Esophagus muscularis mucosa (tissue), 4 donors: ENCODE measurements around the gene WWTR1. TPM values are rescaled to one million over a fixed set of nuclear protein-coding genes. Genes with fewer than 3 reads are reported as not detected.

ENCODE experiments used
- DNase-seq: peaks from one replicate; pipeline ENCODE4 v3.0.0-alpha.2; 2017; ENCODE audit errors: extremely low spot score
- H3K27ac ChIP-seq, 4 donors: fragments of 200-600 bp; sonication (generic); replicated peaks in 1 of 4; 1 replicate in 3 of 4; 2 replicates in 1 of 4; pipeline ENCODE4 v1.5.1; 2016 to 2019; ENCODE audit warnings: mild to moderate bottlenecking in 1 of 4
- H3K27me3 ChIP-seq, 4 donors: fragments of 200-600 bp; sonication (generic); one replicate each; pipeline versions ENCODE4 v1.5.1 to v1.6.0; 2016 to 2019
- H3K36me3 ChIP-seq, 4 donors: fragments of 200-600 bp; sonication (generic); one replicate each; pipeline ENCODE4 v1.5.1; 2016 to 2019
- H3K4me1 ChIP-seq, 4 donors: fragments of 200-600 bp; sonication (generic); one replicate each; pipeline ENCODE4 v1.5.1; 2016 to 2019
- H3K4me3 ChIP-seq, 4 donors: fragments of 200-600 bp; sonication (generic); 1 replicate in 2 of 4; 2 replicates in 2 of 4; pipeline ENCODE4 v1.5.1; 2016 to 2019; ENCODE audit warnings: mild to moderate bottlenecking in 4 of 4, moderate library complexity in 1 of 4
- H3K9me3 ChIP-seq, 4 donors: fragments of 200-600 bp; sonication (generic); 1 replicate in 3 of 4; 2 replicates in 1 of 4; pipeline ENCODE4 v1.5.1; 2016 to 2019
- EP300 ChIP-seq: sonication (generic); formaldehyde crosslinking; IDR thresholded peaks from one replicate; pipeline ENCODE4 v1.6.1; 2017; ENCODE audit warnings: antibody characterized with exemption
- POLR2A ChIP-seq: fragments of 450-650 bp; IDR thresholded peaks from one replicate; pipeline ENCODE4 v1.6.1; 2017; ENCODE audit warnings: antibody characterized with exemption, moderate library complexity, mild to moderate bottlenecking, low read depth
- POLR2AphosphoS5 ChIP-seq, 2 donors: sonication (generic); formaldehyde crosslinking; IDR thresholded peaks; one replicate each; pipeline ENCODE4 v1.6.1; 2017; ENCODE audit warnings: antibody characterized with exemption in 2 of 2
- WGBS: methylation state at CpG from one replicate; pipeline ENCODE4 v1.1.5; 2018; 5-methylcytosine and 5-hydroxymethylcytosine counted together
- intact Hi-C: fragments of 100-400 bp; cut with DNase I; formaldehyde crosslinking; loops from one replicate; pipeline ENCODE4 v1.15.1; 2023
- total RNA-seq, 4 donors: library from RNA; depleted of rRNA; stranded (reverse); fragments of >200 nt; gene quantifications; one replicate each; pipeline versions ENCODE4 v1.1.0 to v1.2.1, GENCODE V29; 2016
- TF ChIP-seq, protein P1 (sequence below), 3 experiments: fragments of 200-600 bp in 2 of 3; fragments of 450-650 bp in 1 of 3; sonication (generic) in 2 of 3; IDR thresholded peaks; one replicate each; pipeline ENCODE4 v1.5.1; 2017 to 2019; ENCODE audit warnings: antibody characterized with exemption in 3 of 3, mild to moderate bottlenecking in 2 of 3, moderate library complexity in 1 of 3

The WWTR1 gene
- total RNA-seq, 4 donors from 2014 or later, result 346 to 535 (median 463) TPM

DNA sequence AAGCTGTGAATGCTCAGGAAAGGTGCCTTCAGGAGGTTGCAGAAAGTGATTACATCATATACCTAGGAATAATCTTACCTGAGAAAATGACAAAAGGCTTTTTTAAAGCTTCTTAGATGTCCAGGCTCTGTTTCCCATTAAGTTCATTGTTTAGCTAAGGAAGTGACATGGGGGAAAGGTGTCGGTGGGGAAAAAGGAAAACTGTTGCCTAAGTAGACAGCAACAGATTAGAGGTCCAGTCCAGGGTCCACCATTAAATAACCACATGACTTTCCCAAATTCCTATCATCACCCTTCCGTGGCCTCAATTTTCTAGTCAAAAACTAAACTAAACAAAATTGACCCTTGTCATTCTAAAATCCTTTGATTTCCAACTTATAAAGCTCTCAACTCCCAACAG, 4.3 kb downstream of the WWTR1 start:
- DNase-seq, result no peak
- Histone ChIP-seq H3K27me3 (no peaks in the 10 kb centered on the region), H3K4me1 (peaks cover 33 to 74% (median 72%) of the 10 kb centered on the region in 4 donors), H3K9me3 (no peaks in the 10 kb centered on the region), H3K36me3 (peaks cover 0 to 14% (median 8%) of the 10 kb centered on the region in 4 donors), H3K27ac (peak overlapping the region; percentile 92 to 99 (median 98)), H3K4me3 (peak overlapping the region; percentile 77 to 93 (median 81))
- intact Hi-C loops, result no loop called here
- no peak for TF ChIP-seq POLR2AphosphoS5 (IDR thresholded peaks at IDR 0.05)
- WGBS, result 49% methylated on average over 2 of the region's 2 CpGs

DNA sequence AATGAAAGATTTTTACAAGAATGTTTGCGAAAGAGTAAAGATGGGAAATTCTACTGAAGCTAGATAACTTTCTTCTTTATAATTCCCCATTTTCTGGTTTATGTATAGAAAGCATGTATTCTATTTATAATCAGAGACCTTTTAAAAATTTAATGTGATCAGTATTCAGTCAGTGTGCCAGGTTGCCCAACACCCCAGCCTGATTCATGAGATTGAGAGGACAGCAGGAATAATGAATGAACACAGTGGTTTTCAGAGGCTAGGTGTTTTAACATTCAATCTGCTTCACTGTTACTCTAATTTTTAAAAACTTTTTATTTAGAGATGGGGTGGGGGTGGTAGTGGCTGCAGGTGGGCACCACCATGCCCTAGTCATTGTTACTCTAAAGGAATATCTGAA, 4.7 kb downstream of the WWTR1 start:
- H3K9me3 ChIP-seq, result no peaks in the 10 kb centered on the region
- H3K27ac ChIP-seq, result peak overlapping the region; percentile 92 to 99 (median 98)
- WGBS, result 100% methylated on average over 1 of the region's 1 CpG
- H3K36me3 ChIP-seq, result peaks cover 0 to 14% (median 8%) of the 10 kb centered on the region in 4 donors
- TF ChIP-seq POLR2A (no peak), POLR2AphosphoS5 (IDR thresholded peaks at IDR 0.05) (no peak), EP300 (no peak)
- TF ChIP-seq, protein P1, sequence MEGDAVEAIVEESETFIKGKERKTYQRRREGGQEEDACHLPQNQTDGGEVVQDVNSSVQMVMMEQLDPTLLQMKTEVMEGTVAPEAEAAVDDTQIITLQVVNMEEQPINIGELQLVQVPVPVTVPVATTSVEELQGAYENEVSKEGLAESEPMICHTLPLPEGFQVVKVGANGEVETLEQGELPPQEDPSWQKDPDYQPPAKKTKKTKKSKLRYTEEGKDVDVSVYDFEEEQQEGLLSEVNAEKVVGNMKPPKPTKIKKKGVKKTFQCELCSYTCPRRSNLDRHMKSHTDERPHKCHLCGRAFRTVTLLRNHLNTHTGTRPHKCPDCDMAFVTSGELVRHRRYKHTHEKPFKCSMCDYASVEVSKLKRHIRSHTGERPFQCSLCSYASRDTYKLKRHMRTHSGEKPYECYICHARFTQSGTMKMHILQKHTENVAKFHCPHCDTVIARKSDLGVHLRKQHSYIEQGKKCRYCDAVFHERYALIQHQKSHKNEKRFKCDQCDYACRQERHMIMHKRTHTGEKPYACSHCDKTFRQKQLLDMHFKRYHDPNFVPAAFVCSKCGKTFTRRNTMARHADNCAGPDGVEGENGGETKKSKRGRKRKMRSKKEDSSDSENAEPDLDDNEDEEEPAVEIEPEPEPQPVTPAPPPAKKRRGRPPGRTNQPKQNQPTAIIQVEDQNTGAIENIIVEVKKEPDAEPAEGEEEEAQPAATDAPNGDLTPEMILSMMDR (IDR thresholded peaks at IDR 0.05), result no peak
- intact Hi-C loops, result no loop called here
- H3K4me1 ChIP-seq, result peaks cover 38 to 77% (median 76%) of the 10 kb centered on the region in 4 donors
- H3K27me3 ChIP-seq, result no peaks in the 10 kb centered on the region
- no peak for DNase-seq
- H3K4me3 ChIP-seq, result peak overlapping the region; percentile 77 to 93 (median 81)

DNA sequence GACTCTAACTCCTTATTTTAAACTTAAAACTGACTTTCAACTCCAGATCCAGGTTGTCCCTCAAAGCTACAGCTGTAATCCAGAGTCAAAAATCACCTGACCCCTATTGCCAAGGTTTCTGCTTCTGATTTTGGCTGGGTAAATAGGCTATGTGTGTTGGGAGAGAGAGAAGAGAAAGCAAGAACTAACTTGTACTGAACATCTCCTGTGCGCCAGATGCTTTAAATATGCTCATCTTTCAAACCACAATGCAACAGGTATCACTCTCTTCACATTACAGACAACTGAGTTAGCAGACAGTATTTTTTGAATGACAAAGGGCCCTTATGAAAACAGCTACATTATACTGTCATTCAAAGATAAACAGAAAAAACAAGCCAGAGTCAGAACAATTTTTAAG, 7.0 kb downstream of the WWTR1 start:
- peaks cover 47 to 97% (median 95%) of the 10 kb centered on the region in 4 donors for H3K4me1 ChIP-seq
- no peaks in the 10 kb centered on the region for H3K27me3 ChIP-seq
- peaks cover 0 to 23% (median 10%) of the 10 kb centered on the region in 4 donors for H3K36me3 ChIP-seq
- intact Hi-C loops, result no loop called here
- no peak for TF ChIP-seq EP300
- TF ChIP-seq, protein P1 (IDR thresholded peaks at IDR 0.05), result no peak
- TF ChIP-seq POLR2A, result no peak
- no peak for TF ChIP-seq POLR2AphosphoS5 (IDR thresholded peaks at IDR 0.05)
- peak overlapping the region in 3 of 4 donors; percentile 12 to 32 (median 14) for H3K27ac ChIP-seq
- 93% methylated on average over 1 of the region's 1 CpG for WGBS
- DNase-seq, result no peak
- H3K9me3 ChIP-seq, result no peaks in the 10 kb centered on the region
- peak overlapping the region in 1 of 4 donors; percentile 1 for H3K4me3 ChIP-seq

DNA sequence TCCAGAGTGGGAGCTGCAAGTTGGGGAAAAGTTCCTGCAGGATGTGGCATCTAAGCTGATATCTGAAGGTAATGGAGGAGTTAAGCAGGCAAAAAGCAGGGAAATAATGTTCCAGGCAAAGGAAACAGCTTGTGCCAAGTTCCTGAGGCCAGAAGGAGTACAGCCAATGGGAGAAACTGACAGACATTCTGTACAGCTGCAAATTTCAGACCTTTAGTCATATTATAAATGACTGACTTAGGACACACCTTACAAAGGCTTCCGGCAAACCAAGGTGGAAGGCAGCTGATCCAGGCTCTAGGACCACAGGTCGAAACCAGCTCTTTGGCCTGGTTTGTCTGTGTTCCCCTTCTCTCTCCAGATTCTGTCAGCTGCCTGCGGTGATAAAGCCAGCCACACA, 9.3 kb downstream of the WWTR1 start:
- peak overlapping the region; percentile 45 to 70 (median 64) for H3K27ac ChIP-seq
- no peaks in the 10 kb centered on the region for H3K9me3 ChIP-seq
- H3K36me3 ChIP-seq, result peaks cover 0 to 29% (median 12%) of the 10 kb centered on the region in 4 donors
- no peaks in the 10 kb centered on the region for H3K27me3 ChIP-seq
- intact Hi-C loops, result no loop called here
- peaks cover 40 to 100% (median 94%) of the 10 kb centered on the region in 4 donors for H3K4me1 ChIP-seq
- WGBS, result 29% methylated on average over 3 of the region's 3 CpGs
- DNase-seq, result no peak
- peak overlapping the region; percentile 4 to 26 (median 22) for H3K4me3 ChIP-seq
- TF ChIP-seq POLR2AphosphoS5 (IDR thresholded peaks at IDR 0.05), result peak; percentile 52 to 65
- TF ChIP-seq, protein P1 (IDR thresholded peaks at IDR 0.05), result no peak

DNA sequence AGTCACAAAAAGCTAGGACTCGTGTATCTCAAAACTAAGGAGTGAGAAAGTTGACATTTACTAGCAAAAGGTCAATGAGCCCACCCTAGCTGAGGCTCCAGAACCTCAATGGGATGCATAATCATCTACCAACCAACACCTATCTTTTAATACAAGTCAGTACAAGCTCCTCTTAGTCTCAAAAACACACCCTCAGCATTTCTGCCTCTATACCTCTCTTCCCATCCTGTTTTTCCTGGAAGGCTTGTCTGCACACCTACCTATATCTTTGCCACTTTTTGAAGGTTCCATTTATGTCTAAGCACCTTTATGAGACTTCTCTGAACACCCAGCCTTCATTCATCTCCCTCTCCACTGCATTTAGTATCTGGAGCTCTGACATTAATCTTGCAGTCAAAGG, 10.0 kb downstream of the WWTR1 start:
- Histone ChIP-seq H3K27me3 (no peaks in the 10 kb centered on the region), H3K4me3 (no peak overlapping the region), H3K27ac (peak overlapping the region in 2 of 4 donors; percentile 63 to 70), H3K36me3 (peaks cover 0 to 29% (median 12%) of the 10 kb centered on the region in 4 donors), H3K9me3 (no peaks in the 10 kb centered on the region), H3K4me1 (peaks cover 41 to 100% (median 94%) of the 10 kb centered on the region in 4 donors)
- 100% methylated on average over 1 of the region's 1 CpG for WGBS
- no peak for DNase-seq
- intact Hi-C loops, result no loop called here
- TF ChIP-seq POLR2A (no peak), EP300 (no peak), POLR2AphosphoS5 (IDR thresholded peaks at IDR 0.05) (no peak)
- TF ChIP-seq, protein P1 (IDR thresholded peaks at IDR 0.05), result no peak
